Retinal pigment epithelial cell (primary cell): Measurements from ENCODE around the gene BCL3.

Experiments
- DNase-seq: peaks from one replicate; pipeline ENCODE4 v3.0.0-alpha.2; 2010; ENCODE audit warnings: low read depth
- H3K4me3 ChIP-seq: 2 replicates; pipeline ENCODE4 v1.5.1; 2011; ENCODE audit warnings: mild to moderate bottlenecking, low read length, control low read depth, moderate library complexity
- TF ChIP-seq, protein P1 (sequence below): conservative IDR thresholded peaks from 2 replicates; pipeline ENCODE4 v1.5.1; 2011; ENCODE audit warnings: low read depth, low read length, control low read depth, inconsistent platforms

The BCL3 gene

DNA sequence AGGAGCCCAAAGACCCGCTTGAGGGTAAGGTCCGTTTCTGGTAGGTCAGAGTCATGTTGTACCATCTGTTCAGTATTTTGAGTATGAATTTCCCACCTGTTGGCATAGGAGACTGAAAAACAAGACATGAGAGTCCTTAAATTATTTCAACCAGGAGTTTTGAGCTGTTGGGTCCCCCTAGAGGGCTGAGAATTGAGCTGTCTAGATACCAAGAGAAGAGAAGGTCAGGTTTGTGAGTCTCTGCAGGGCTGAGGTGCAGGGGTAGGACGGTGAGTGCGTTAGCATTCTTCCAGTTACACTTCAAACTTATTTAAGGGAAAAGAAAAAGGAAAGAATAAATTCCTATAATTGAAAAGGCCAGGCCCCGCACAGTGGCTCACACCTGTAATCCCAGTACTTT is 34.2 kb downstream of the BCL3 start:
- TF ChIP-seq, protein P1, sequence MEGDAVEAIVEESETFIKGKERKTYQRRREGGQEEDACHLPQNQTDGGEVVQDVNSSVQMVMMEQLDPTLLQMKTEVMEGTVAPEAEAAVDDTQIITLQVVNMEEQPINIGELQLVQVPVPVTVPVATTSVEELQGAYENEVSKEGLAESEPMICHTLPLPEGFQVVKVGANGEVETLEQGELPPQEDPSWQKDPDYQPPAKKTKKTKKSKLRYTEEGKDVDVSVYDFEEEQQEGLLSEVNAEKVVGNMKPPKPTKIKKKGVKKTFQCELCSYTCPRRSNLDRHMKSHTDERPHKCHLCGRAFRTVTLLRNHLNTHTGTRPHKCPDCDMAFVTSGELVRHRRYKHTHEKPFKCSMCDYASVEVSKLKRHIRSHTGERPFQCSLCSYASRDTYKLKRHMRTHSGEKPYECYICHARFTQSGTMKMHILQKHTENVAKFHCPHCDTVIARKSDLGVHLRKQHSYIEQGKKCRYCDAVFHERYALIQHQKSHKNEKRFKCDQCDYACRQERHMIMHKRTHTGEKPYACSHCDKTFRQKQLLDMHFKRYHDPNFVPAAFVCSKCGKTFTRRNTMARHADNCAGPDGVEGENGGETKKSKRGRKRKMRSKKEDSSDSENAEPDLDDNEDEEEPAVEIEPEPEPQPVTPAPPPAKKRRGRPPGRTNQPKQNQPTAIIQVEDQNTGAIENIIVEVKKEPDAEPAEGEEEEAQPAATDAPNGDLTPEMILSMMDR: no peak
- no peak for DNase-seq
- H3K4me3 ChIP-seq: no peak overlapping the region

DNA sequence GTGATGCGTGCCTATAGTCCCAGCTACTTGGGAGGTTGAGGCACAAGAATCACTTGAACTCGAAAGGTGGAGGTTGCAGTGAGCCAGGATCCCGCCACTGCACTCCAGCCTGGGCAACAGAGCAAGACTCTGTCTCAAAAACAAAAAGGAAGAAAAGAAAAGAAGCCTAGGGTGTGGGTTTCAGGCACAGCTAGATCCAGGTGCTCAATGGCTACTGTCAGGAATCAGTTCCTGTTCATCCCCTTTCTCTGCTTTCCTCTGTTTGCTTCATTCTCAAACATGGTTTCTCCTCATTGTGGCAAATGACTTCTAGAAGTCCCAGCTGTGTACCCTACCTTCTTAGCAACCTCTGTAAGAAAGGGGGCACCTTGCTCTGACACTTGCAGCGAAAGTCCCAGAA is 35.0 kb downstream of the BCL3 start:
- no peak overlapping the region for H3K4me3 ChIP-seq
- DNase-seq: no peak
- TF ChIP-seq, protein P1: no peak

DNA sequence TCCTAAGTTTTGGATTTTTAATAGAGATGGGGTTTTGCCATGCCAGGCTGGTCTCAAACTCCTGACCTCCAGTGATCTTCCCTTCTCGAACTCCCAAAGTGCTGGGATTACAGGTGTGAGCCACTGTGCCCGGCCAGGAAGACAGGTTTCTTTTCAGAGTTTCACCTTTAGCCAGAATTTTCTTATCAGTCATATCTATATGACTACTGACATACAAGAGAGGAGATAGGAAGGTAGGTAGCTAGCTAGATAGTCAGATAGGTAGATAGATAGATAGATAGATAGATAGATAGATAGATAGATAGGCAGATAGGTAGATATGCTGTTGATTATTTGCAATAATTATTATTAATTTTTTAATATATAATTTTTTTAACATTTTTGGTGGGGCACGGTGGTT is 36.8 kb downstream of the BCL3 start:
- DNase-seq: no peak
- H3K4me3 ChIP-seq: no peak overlapping the region
- TF ChIP-seq, protein P1: no peak

DNA sequence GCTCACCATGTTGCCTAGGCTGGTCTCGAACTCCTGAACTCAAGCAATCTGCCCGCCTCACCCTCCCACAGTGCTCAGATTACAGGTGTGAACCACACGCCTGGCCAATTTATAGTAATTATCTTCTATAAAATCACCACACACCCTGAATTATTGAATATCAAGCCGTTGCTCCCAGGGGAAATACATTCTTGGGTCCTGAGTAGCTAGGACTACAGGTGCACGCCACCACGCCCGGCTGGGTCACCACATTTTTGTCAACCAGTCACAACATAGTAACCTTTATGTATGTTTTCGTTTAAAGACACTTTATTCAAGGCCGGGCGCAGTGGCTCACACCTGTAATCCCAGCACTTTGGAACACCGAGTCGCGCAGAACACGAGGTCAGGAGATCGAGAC is 37.5 kb downstream of the BCL3 start:
- DNase-seq: no peak
- TF ChIP-seq, protein P1: no peak
- no peak overlapping the region for H3K4me3 ChIP-seq

DNA sequence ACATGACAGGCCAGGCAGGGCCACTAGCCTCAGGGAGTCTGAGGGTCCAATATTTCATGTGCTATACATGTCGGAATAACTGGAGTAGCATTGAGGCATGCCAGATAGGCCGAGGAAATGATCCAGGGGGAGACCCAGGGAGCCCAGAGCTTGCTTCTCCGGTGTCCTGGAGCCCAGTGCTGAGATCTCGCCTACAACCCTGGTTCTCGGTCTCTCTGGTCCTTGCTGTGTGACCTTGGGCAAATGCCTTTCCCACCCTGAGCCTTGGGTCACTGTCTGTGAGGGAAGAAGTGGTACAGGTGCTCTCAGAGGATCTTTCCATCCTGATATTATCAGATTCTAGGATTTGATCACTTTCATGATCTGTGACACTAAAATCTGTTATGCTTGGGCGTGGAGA is 40.5 kb downstream of the BCL3 start:
- no peak for DNase-seq
- TF ChIP-seq, protein P1: no peak
- no peak overlapping the region for H3K4me3 ChIP-seq

DNA sequence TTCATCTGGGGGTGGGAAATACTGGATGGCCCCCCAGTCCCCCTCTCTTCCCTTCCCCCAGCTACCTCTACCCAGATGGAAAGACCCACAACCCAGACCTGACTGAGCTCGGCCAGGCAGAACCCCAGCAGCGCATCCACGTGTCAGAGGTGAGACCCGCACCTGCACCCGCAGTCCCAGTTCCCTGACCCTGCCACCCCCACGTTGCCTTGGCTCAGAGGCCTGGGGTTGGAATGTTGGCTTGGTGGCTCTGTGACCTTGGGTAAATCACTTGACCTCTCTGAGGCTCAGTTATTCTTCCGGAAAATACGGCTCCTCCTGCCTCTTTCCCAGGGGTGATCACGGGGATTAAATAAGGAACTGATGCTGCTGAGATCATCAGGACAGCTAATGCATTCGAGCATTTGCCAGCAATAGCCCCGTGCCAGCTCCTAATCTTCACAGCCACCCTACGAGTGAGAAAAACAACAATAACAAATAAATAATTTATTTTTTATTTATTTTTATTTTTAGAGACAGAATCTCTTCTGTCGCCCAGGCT is 41.5 kb downstream of the BCL3 start:
- no peak overlapping the region for H3K4me3 ChIP-seq
- TF ChIP-seq, protein P1: no peak
- DNase-seq: no peak

DNA sequence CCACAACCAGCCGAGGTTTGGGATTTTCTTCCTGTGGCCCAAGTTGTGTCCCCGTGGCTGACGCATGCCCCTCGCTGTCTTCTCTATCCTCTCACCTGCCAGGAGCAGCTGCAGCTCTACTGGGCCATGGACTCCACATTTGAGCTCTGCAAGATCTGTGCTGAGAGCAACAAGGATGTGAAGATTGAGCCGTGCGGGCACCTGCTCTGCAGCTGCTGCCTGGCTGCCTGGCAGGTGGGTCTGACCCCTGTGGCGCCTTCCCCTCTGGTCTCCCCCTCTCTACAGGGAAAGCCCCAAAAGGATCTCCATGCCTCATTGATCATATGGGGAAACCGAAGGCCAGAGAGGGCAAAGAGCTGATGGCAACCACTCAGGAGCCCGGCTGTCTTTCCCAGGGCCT is 43.8 kb downstream of the BCL3 start:
- no peak overlapping the region for H3K4me3 ChIP-seq
- no peak for DNase-seq
- TF ChIP-seq, protein P1: no peak
